Measurements from ENCODE around the gene NFATC1.
A peak's percentile ranks its signal among the peaks of the same experiment; 100 is the strongest.

Gene NFATC1

DNA sequence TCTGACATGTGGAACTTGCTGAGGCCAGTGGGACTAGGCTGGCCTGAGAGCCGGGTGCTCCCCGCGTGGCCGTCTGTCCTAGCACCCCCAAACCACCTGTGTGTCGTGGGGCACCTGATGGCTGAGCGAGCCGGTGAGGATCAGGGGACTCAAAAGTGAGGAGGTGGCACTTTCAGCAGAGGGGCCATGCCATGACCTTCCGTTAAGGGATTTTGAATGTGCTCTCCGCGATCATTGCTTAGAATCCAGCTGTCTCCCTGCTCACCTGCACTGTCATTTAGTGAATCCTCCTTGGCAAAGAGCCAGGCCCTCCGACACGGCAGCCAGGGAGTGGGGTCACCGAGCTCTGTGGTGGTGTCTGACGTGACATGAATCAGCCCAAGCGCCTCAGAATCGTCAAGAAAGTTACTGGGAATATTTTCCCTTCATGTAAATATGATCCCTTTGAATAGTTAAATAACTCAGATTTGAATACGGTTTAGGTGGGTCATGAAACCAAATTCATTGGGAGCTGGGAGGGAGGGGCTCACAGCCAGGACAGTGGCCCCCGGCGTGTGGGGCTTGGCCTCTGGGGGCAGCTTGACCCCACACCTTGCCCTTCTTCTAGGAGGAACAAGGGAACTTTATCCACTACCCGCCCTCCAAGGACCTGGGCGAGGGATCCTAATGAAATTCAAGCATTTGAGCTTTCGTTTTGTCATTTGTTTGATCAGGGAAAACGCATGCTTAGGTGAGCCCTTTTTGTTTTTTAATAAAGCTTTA lies 9.5 kb downstream of the NFATC1 start:
- DNase-seq (ENCODE audit: low read depth), result peak; percentile 70

DNA sequence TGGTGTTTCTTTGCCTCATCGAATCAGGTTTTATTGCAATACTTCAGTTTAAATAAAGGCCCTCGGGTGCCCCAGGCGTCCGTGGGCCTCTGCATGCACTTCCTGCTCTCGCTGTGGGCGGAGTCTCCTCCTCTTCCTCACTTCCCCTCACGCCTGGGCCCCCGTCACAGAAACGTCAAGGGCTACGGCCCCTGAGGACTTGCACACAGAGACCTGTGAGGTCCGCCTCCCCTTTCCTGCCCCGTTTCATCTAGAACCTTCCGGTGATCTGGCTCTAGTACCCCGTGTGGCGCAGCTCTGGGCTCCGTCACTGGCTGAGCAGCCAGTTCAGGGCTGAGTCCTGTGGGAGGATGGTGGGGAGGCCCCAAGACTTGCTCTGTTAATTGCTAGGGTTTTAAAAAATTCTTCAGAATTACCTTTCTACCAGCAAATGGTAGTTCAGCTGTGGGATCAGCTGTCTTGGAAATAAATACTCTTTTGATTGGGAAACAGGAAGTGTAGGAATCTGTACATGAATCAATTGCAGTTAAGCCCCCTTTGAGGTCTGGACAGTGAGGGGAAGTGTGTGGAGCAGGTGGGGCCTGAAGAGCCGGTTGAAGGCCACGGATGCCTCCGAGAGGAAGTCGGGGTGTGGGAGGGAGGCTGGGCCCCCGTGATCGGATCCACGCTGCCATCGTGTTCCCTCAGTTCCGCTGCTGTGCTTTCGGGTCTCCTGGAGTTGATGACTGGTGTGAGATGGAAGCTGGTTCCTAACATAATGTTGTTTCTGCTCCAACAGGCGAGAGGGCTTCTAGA lies 10.2 kb downstream of the NFATC1 start:
- peak; percentile 89 for DNase-seq (ENCODE audit: low read depth)

DNA sequence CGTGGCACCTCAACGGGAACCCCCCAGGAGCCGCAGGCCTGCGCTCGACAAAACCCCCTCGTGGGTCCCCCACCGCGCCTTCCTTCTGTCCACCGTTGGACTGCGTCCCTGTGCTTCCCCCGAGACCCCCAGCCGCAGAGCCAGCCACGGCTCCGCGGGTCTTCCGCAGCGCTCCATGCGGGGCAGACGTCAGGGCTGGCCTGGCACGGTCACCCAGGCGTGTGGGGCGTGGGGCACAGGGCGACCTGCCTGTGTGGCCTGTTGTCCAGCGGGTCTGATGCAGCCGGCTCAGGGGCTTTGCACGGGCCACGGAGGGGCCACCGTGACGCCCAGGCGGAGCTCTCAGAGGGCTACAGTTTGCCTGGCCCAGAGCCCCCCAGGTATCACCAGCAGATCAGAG lies 11.0 kb downstream of the NFATC1 start:
- DNase-seq (ENCODE audit: low read depth), result no peak

GRCh38 chr18:79409313-79409712 lies 13.6 kb downstream of the NFATC1 start:
- no peak for DNase-seq (ENCODE audit: low read depth)

DNA sequence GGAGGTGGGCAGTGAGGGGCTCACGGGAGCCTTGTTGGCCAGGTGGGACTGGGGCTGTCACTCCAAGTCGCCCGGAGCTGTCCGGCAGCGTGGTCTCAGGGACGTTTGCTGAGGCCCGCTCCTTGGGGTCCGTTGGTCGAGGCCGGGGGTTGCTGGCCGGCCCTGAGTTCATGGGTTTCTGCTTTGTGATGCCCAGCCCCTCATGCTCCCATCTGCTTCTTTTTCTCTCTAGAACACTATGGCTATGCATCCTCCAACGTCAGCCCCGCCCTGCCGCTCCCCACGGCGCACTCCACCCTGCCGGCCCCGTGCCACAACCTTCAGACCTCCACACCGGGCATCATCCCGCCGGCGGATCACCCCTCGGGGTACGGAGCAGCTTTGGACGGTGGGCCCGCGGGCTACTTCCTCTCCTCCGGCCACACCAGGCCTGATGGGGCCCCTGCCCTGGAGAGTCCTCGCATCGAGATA lies 14.5 kb downstream of the NFATC1 start:
- DNase-seq (ENCODE audit: low read depth), result no peak

DNA sequence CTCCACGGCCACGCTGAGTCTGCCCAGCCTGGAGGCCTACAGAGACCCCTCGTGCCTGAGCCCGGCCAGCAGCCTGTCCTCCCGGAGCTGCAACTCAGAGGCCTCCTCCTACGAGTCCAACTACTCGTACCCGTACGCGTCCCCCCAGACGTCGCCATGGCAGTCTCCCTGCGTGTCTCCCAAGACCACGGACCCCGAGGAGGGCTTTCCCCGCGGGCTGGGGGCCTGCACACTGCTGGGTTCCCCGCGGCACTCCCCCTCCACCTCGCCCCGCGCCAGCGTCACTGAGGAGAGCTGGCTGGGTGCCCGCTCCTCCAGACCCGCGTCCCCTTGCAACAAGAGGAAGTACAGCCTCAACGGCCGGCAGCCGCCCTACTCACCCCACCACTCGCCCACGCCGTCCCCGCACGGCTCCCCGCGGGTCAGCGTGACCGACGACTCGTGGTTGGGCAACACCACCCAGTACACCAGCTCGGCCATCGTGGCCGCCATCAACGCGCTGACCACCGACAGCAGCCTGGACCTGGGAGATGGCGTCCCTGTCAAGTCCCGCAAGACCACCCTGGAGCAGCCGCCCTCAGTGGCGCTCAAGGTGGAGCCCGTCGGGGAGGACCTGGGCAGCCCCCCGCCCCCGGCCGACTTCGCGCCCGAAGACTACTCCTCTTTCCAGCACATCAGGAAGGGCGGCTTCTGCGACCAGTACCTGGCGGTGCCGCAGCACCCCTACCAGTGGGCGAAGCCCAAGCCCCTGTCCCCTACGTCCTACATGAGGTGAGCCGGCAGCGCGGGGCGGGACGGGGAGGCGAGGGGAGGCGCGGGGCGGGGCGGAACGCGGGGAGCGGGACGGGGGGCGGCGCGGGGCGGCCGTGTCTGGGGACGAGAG lies 15.2 kb downstream of the NFATC1 start:
- no peak for DNase-seq (ENCODE audit: low read depth)

DNA sequence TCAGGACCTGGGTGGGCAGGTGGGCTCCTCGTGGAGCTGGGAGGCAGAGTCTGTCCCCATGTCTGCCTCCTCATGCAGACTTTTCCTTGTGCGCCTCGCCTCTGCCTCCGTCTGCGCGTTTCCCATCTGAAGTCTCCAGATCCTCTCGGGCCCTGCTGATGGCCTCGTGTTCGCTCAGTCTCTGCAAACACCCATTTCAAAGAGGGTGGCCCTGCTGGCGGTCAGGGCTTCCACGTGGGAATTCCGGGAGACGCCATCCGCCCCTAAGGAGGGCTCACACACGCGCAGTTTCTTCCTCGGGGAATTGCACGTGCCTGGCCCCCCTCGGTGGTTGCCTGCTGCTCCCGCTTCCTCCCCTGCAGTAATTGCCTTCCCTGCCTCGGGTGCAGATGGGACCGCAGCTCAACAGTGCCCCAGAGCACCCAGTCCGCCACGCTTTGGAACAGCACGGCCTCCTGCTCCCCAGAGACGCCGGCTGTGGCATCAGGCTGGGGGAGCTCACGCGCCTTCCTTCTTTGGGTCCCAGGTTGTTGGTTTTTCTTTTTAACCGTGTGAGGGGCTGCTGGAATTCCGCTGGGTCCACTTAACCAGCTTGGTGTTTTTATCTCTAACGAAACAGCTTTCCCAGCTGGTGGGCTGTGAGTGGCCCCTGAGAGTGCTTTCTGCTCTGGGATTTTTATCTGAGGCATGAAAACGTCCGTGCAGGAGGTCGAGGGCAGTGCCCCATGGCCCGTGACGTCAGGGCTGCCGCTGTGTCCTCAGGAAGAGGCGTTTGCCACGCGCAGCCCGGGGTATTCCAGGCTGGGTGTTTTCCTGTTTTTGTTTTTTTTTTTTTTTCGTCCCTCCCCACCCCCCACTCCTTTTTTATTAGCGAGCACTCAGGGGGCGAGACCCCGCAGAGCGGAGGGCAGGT lies 16.1 kb downstream of the NFATC1 start:
- DNase-seq (ENCODE audit: low read depth), result no peak

- no peak for DNase-seq (ENCODE audit: low read depth)
These were observed 17.3 kb downstream of the NFATC1 start for GRCh38 chr18:79413025-79413424.

DNA sequence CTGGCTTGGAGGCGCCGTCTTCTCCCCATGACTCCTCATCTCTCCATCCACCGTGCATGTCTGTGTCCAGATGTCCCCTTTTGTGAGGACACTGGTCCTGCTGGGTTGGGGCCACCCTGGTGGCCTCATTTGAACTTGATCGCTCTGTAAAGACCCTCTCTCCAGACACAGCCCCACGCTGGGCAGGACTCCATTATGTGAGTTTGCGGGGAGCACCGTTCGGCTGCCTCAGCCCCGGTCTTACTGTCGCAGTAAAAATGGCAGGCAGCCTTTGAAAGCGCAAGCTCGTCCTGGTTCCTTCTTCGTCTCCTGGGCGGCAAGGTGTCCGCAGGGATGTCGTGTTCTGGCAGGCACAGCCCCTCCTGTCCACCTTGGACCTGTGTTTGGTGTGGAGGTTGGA lies 17.7 kb downstream of the NFATC1 start:
- no peak for DNase-seq (ENCODE audit: low read depth)

- no peak for DNase-seq (ENCODE audit: low read depth)
These were observed 18.2 kb downstream of the NFATC1 start for GRCh38 chr18:79413901-79414300.

GRCh38 chr18:79416022-79416676 lies 20.4 kb downstream of the NFATC1 start:
- DNase-seq (ENCODE audit: low read depth), result no peak

- no peak for DNase-seq (ENCODE audit: low read depth)
These were observed 20.9 kb downstream of the NFATC1 start for GRCh38 chr18:79416677-79417052.

- DNase-seq (ENCODE audit: low read depth), result no peak
These were observed 22.5 kb downstream of the NFATC1 start for GRCh38 chr18:79418236-79418635.

DNA sequence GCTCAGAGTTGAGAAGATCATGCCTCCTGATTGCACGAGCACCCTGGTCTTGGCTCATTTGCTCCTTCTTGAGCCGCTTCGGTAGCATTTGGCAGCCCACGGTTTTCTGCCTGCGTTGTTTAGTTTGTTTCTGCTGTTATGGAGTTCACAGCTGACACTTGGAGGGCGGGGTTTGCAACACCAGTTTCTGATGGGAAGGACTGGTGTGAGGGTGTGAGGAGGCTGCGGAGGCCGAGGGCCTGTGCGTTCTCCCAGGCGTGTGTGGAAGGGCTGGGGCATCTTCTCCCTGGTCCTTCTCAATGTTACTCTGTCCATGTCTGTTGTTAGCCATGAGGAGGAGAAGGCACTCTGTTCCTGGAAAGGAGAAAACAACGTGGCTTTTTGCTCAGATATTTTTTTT lies 22.9 kb downstream of the NFATC1 start:
- DNase-seq (ENCODE audit: low read depth), result no peak

GRCh38 chr18:79420033-79420745 lies 24.5 kb downstream of the NFATC1 start:
- no peak for DNase-seq (ENCODE audit: low read depth)

DNA sequence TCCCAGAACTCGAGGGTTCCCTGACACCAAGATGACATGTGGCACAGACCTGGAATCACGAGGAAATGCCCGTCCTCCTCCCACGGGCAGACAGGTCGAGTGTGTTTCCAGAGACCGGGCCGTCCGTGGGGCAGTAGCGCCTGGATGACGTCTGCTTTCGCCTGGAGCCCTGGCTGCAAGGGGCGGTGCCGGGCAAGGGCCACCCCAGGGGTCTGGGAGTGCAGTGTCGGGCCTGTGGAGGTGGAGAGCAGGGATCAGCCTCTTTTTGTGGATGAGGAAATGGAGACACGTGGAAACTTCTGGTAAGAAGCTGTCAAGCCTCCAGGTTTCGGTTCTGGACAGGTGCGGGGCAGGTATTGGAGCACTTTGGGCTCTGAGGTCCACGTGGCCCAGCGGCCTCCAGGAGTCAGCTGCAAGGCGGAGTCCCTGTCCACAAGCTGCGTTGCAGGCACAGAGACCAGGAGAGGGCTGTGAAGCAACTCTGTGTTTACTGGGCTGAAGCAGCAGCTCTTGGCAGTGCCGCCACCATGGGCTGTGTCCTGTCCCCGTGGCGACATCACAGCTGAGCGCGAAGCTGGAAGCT lies 25.6 kb downstream of the NFATC1 start:
- no peak for DNase-seq (ENCODE audit: low read depth)

DNA sequence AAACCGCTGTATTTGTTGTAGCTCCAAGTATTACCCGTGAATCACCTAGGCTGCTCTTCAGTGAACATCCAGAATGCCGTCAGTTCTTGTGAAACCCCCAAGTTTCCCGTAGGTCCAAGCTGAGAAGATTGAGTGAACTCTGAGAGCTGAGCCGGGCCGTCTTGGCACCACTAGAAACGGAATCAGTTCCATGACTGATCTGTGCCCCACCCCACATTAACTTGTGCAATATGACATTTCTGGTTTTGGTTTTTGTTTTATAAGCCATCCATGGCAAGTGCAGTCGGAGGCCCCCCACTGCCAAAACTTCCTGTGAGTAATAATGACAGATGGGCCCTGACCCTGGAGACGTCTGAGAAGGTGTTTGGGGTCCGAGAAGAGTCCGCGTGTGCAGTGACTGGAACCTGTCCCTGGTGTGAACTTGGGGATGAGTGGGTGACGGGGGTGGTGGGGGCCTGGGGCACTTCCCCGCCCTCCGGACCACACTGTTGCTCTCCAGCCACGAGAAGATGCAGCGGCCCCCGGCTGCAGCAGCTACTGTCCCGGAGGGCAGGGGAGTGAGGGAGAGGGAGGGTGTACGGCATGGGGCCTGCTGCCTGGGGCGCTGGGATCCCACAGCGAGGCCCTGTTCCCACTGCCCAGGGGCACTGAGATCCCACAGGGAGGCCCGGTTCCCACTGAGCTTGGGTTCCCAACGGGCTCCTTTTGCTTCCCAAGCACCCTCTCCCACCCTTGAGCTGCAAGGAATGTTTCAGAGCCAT lies 26.5 kb downstream of the NFATC1 start:
- no peak for DNase-seq (ENCODE audit: low read depth)

DNA sequence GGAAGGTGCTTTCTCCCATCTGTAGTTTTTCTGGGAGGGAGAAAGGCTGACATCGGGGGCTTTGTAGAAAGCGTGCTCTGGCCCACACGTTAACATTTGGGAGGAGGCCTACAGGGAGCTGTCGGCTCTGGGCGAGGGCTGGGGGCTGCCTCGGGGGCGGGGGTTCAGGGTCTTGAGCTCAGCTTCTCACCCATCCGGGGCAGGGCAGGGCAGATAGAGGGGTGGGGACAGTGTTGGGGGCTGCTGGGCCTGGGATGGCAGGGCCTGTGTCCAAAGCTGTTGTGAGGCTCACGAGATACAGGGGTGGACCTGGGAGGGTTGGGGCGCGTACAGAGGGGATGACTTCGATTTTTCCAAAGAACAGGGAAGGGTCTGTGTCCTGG lies 27.0 kb downstream of the NFATC1 start:
- no peak for DNase-seq (ENCODE audit: low read depth)

All from T follicular helper cell (primary cell).